GM13976 (cell line): ENCODE data around the gene ZNF74.
"Not testable (repeated sequence)": the region's sequence is repeated elsewhere in the genome, so short reads cannot be mapped to it uniquely, and the experiment has no call there.

Source experiments
- DNase-seq: peaks from one replicate; pipeline ENCODE4 v3.0.0; 2012; ENCODE audit warnings: low spot score
- in situ Hi-C: fragments of 300-500 bp; cut with MboI; formaldehyde crosslinking; loops from one replicate; pipeline ENCODE4 v1.12.0; 2022; ENCODE audit warnings: low sequenced_read_pairs, mixed read lengths, inconsistent platforms; ENCODE audit not compliant: unreplicated experiment
- TF ChIP-seq, protein P1 (sequence below): IDR thresholded peaks from 2 replicates; pipeline ENCODE4 v1.5.1; 2012; ENCODE audit warnings: borderline replicate concordance, mild to moderate bottlenecking; ENCODE audit not compliant: insufficient read depth; ENCODE audit errors: extremely low read depth, missing control alignments, control extremely low read depth

Gene ZNF74

DNA sequence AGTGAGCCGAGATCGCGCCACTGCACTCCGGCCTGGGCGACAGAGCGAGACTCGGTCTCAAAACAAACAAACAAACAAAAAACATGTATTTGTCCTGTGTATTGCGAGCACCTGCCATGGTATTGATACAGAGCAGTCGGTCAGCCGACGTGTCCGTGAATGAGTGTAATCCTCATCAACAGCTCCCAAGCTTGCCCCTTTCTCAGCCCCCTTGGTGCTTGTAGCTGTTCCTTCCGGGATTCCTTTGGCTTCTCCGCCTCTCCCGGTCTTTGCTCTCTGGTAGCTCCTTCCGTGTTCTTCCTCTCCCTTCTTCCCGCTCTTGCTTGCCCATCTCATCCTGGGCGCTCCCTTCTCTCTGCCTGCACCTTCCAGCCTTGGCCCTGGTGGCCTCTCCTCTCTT, 10.9 kb downstream of the ZNF74 start:
- DNase-seq = peak; percentile 18
- TF ChIP-seq, protein P1, sequence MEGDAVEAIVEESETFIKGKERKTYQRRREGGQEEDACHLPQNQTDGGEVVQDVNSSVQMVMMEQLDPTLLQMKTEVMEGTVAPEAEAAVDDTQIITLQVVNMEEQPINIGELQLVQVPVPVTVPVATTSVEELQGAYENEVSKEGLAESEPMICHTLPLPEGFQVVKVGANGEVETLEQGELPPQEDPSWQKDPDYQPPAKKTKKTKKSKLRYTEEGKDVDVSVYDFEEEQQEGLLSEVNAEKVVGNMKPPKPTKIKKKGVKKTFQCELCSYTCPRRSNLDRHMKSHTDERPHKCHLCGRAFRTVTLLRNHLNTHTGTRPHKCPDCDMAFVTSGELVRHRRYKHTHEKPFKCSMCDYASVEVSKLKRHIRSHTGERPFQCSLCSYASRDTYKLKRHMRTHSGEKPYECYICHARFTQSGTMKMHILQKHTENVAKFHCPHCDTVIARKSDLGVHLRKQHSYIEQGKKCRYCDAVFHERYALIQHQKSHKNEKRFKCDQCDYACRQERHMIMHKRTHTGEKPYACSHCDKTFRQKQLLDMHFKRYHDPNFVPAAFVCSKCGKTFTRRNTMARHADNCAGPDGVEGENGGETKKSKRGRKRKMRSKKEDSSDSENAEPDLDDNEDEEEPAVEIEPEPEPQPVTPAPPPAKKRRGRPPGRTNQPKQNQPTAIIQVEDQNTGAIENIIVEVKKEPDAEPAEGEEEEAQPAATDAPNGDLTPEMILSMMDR = no peak
- in situ Hi-C loops = no loop called here

GRCh38 chr22:20405291-20405930, 11.5 kb downstream of the ZNF74 start:
- in situ Hi-C loops = no loop called here
- DNase-seq = no peak
- TF ChIP-seq, protein P1 = no peak

- in situ Hi-C loops = no loop called here
- TF ChIP-seq, protein P1 = no peak
- DNase-seq = no peak
Observed at GRCh38 chr22:20405931-20406685, 12.2 kb downstream of the ZNF74 start.

GRCh38 chr22:20406686-20407408, 12.9 kb downstream of the ZNF74 start:
- TF ChIP-seq, protein P1 = no peak
- in situ Hi-C loops = no loop called here
- DNase-seq = peak; percentile 23

GRCh38 chr22:20407829-20408228, 13.9 kb downstream of the ZNF74 start:
- TF ChIP-seq, protein P1 = no peak
- no peak for DNase-seq
- in situ Hi-C loops = no loop called here

- DNase-seq = no peak
- TF ChIP-seq, protein P1 = no peak
- in situ Hi-C loops = no loop called here
Observed at GRCh38 chr22:20408891-20409290, 14.9 kb downstream of the ZNF74 start.

DNA sequence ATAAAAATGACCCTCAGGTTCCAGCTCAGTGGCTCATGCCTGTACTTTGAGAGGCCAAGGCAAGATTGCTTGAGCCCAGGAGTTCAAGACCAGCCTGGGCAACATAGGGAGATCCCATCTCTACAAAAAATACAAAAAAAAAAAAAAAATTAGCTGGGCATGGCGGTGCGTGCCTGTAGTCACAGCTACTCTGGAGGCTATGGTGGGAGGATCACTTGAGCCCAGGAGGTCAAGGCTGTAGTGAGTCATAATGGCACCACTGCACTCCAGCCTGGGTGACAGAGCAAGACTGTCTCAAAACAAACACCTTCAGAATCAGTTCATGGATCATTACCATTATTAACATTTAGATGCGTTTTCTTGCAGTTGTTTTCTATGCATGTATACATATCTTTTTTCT, 15.4 kb downstream of the ZNF74 start:
- in situ Hi-C loops = not testable (repeated sequence)

More for the DNA sequence above, 15.4 kb downstream of the ZNF74 start:
- DNase-seq = not testable (repeated sequence)
